Neural progenitor cell (in vitro differentiated cells): Measurements from ENCODE around the gene ISY1.

Experiments used
- EZH2 ChIP-seq: fragments of 200-600 bp; sonication (generic); IDR thresholded peaks from 2 replicates; pipeline ENCODE4 v1.6.1; 2017; ENCODE audit warnings: antibody characterized with exemption, mild to moderate bottlenecking, moderate library complexity
- EZH2phosphoT487 ChIP-seq: fragments of 200-600 bp; sonication (generic); IDR thresholded peaks from 2 replicates; pipeline ENCODE4 v1.6.1; 2017; ENCODE audit warnings: antibody characterized with exemption
- TF ChIP-seq, protein P1 (sequence below): fragments of 200-600 bp; sonication (generic); IDR thresholded peaks from 2 replicates; pipeline ENCODE4 v1.5.1; 2017; ENCODE audit warnings: antibody characterized with exemption, mild to moderate bottlenecking

GRCh38 chr3:129084501-129084900 lies 76.4 kb downstream of the ISY1 start:
- TF ChIP-seq, protein P1, sequence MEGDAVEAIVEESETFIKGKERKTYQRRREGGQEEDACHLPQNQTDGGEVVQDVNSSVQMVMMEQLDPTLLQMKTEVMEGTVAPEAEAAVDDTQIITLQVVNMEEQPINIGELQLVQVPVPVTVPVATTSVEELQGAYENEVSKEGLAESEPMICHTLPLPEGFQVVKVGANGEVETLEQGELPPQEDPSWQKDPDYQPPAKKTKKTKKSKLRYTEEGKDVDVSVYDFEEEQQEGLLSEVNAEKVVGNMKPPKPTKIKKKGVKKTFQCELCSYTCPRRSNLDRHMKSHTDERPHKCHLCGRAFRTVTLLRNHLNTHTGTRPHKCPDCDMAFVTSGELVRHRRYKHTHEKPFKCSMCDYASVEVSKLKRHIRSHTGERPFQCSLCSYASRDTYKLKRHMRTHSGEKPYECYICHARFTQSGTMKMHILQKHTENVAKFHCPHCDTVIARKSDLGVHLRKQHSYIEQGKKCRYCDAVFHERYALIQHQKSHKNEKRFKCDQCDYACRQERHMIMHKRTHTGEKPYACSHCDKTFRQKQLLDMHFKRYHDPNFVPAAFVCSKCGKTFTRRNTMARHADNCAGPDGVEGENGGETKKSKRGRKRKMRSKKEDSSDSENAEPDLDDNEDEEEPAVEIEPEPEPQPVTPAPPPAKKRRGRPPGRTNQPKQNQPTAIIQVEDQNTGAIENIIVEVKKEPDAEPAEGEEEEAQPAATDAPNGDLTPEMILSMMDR, result no peak
- no peak for TF ChIP-seq EZH2
- TF ChIP-seq EZH2phosphoT487, result no peak
